Omental fat pad (tissue), 4 donors: ENCODE results near the gene AP4S1. TPM values are rescaled to one million over a fixed set of nuclear protein-coding genes. Genes with fewer than 3 reads are reported as not detected.

ENCODE experiments used
- ATAC-seq: fragments of 150-250 bp; one replicate; pipeline ENCODE4 v1.9.1; 2016; ENCODE audit warnings: mild to moderate bottlenecking, moderate library complexity; ENCODE audit not compliant: low FRiP score
- DNase-seq: peaks from one replicate; pipeline ENCODE4 v3.0.0-alpha.2; 2019; ENCODE audit warnings: low spot score
- CTCF ChIP-seq, 3 donors: fragments of 450-650 bp; IDR thresholded peaks; one replicate each; pipeline ENCODE4 v1.5.1; 2016 to 2017; ENCODE audit warnings: antibody characterized with exemption in 3 of 3, mild to moderate bottlenecking in 3 of 3, moderate library complexity in 2 of 3
- small RNA-seq: library from RNA; depleted of rRNA; stranded (forward); fragments of <200 nt; gene quantifications from one replicate; pipeline ENCODE3, GENCODE V24; 2016
- total RNA-seq, 4 donors: library from RNA; depleted of rRNA; stranded (reverse); fragments of >200 nt; gene quantifications; one replicate each; pipeline ENCODE4 v1.1.0, GENCODE V29; 2016

AP4S1 gene
- total RNA-seq, 4 donors from 2014 or later, result 5.0 to 13.0 (median 8.6) TPM

GRCh38 chr14:31137214-31137889 lies 111.9 kb downstream of the AP4S1 start:
- no peak for TF ChIP-seq CTCF (IDR thresholded peaks at IDR 0.05)
- ATAC-seq, result no peak
- no peak for DNase-seq

- no peak for ATAC-seq
- no peak for DNase-seq
- no peak for TF ChIP-seq CTCF (IDR thresholded peaks at IDR 0.05)
Observed at GRCh38 chr14:31138301-31138700, 112.9 kb downstream of the AP4S1 start.

GRCh38 chr14:31139301-31139847 lies 113.9 kb downstream of the AP4S1 start:
- TF ChIP-seq CTCF (IDR thresholded peaks at IDR 0.05), result no peak
- ATAC-seq, result no peak

GRCh38 chr14:31142455-31143087 lies 117.1 kb downstream of the AP4S1 start:
- no peak for TF ChIP-seq CTCF (IDR thresholded peaks at IDR 0.05)
- ATAC-seq (no peak), DNase-seq (no peak)

More at GRCh38 chr14:31139301-31139847, 113.9 kb downstream of the AP4S1 start:
- no peak for DNase-seq

Small RNA genes within 50 kb of the gene (small RNA-seq; reads per million reads assigned to genes)
- gene MIR624 (not detected), gene RNU6-541P (not detected)

Other genes starting within 250 kb of the AP4S1 start
- gene COCH, start 151.1 kb upstream of the AP4S1 start, total RNA-seq, result 1 to 10 TPM; 2.6 to 3.8 (median 2.9) TPM
- gene STRN3, start 730 bp downstream of the AP4S1 start, total RNA-seq, result 10 to 100 TPM; 35.6 to 56.7 (median 43.8) TPM
- gene HECTD1, start 182.1 kb downstream of the AP4S1 start, total RNA-seq, result 100 to 1,000 TPM; 189 to 236 (median 209) TPM